ENCODE measurements around the gene PCDHGA10. TPM values are rescaled to one million over a fixed set of nuclear protein-coding genes. Genes with fewer than 3 reads are reported as not detected.
"Not testable (repeated sequence)": the region's sequence is repeated elsewhere in the genome, so short reads cannot be mapped to it uniquely, and the experiment has no call there.

The PCDHGA10 gene
- total and polyA plus RNA-seq, 7 donors = 0.27 to 3.9 (median 0.86) TPM

- Histone ChIP-seq H3K9me3 (peaks cover 11% of the 10 kb centered on the region), H3K4me3 (peak within 1 kb of the TSS; percentile 51), H3K4me1 (no peaks in the 10 kb centered on the region), H3K27me3 (ENCODE audit: insufficient read depth in 3 of 3, low read length in 2 of 3) (peaks cover 0 to 67% (median 22%) of the 10 kb centered on the region in 3 donors), H3K27ac (no peak within 1 kb of the TSS), H3K36me3 (ENCODE audit: insufficient read depth in 1 of 2, low read depth in 1 of 2) (no peaks in the 10 kb centered on the region)
- peak in 1 of 2 donors; percentile 69 for DNase-seq
- 21 to 25% (median 23%) methylated on average over 32 of the region's 32 CpGs for WGBS, 3 donors
- peak; percentile 64 to 89 (median 82) for ATAC-seq
- peak; percentile 39 for TF ChIP-seq CTCF (IDR thresholded peaks at IDR 0.05)
- intact Hi-C loops (cut with DNase I) = loop anchor here in 1 of 2 donors (2.0 kb wide), 1 partner anchor 21 kb away; no protein-coding TSS in a partner anchor
These were observed 42.6 kb upstream of the PCDHGA10 start, which contains the start of gene PCDHGB3 for GRCh38 chr5:141369994-141370848. Gene PCDHGB3, plus strand, starts transcription at chr5:141370242. Its CDS starts 153 bp downstream, at chr5:141370395.

GRCh38 chr5:141371572-141372475 is 41.0 kb upstream of the PCDHGA10 start:
- no peak for DNase-seq
- no peak overlapping the region for H3K4me3 ChIP-seq
- H3K27ac ChIP-seq = no peak overlapping the region
- peaks cover 11% of the 10 kb centered on the region for H3K9me3 ChIP-seq
- no peaks in the 10 kb centered on the region for H3K36me3 ChIP-seq (ENCODE audit: insufficient read depth in 1 of 2, low read depth in 1 of 2)
- no peaks in the 10 kb centered on the region for H3K4me1 ChIP-seq
- TF ChIP-seq CTCF (IDR thresholded peaks at IDR 0.05) = no peak
- peaks cover 0 to 52% (median 17%) of the 10 kb centered on the region in 3 donors for H3K27me3 ChIP-seq (ENCODE audit: insufficient read depth in 3 of 3, low read length in 2 of 3)
- no peak for ATAC-seq
- 38 to 42% (median 39%) methylated on average over 69 of the region's 69 CpGs for WGBS, 3 donors
- intact Hi-C loops (cut with DNase I) = no loop called here

- WGBS, 3 donors = 17 to 18% (median 17%) methylated on average over 27 of the region's 27 CpGs
- H3K4me3 ChIP-seq = peak within 1 kb of the TSS; percentile 52
- ATAC-seq (peak in 3 of 4 donors; percentile 64 to 72 (median 68)), DNase-seq (no peak)
- TF ChIP-seq CTCF (IDR thresholded peaks at IDR 0.05) = peak; percentile 36
- intact Hi-C loops (cut with DNase I) = no loop called here
- no peaks in the 10 kb centered on the region for H3K36me3 ChIP-seq (ENCODE audit: insufficient read depth in 1 of 2, low read depth in 1 of 2)
- peaks cover 16% of the 10 kb centered on the region for H3K9me3 ChIP-seq
- H3K4me1 ChIP-seq = no peaks in the 10 kb centered on the region
- H3K27ac ChIP-seq = no peak within 1 kb of the TSS
- H3K27me3 ChIP-seq (ENCODE audit: insufficient read depth in 3 of 3, low read length in 2 of 3) = peaks cover 0 to 46% (median 17%) of the 10 kb centered on the region in 3 donors
These were observed 39.0 kb upstream of the PCDHGA10 start, which contains the start of gene PCDHGA6 for GRCh38 chr5:141373673-141374317. Gene PCDHGA6, plus strand, starts transcription at chr5:141373891. Its CDS starts 193 bp downstream, at chr5:141374084.

- H3K4me1 ChIP-seq = no peaks in the 10 kb centered on the region
- 55 to 68% (median 60%) methylated on average over 14 of the region's 14 CpGs for WGBS, 3 donors
- DNase-seq = no peak
These were observed 38.2 kb upstream of the PCDHGA10 start for GRCh38 chr5:141374627-141375026.

GRCh38 chr5:141375444-141376155 is 37.2 kb upstream of the PCDHGA10 start:
- peaks cover 16% of the 10 kb centered on the region for H3K9me3 ChIP-seq
- H3K4me1 ChIP-seq; H3K27ac ChIP-seq; DNase-seq; intact Hi-C loops (cut with DNase I); H3K4me3 ChIP-seq; H3K36me3 ChIP-seq (ENCODE audit: insufficient read depth in 1 of 2, low read depth in 1 of 2); ATAC-seq: not testable (repeated sequence)
- WGBS, 3 donors = 45 to 60% (median 55%) methylated on average over 28 to 42 of the region's 48 CpGs
- peaks cover 0 to 36% (median 14%) of the 10 kb centered on the region in 3 donors for H3K27me3 ChIP-seq (ENCODE audit: insufficient read depth in 3 of 3, low read length in 2 of 3)

More at GRCh38 chr5:141374627-141375026, 38.2 kb upstream of the PCDHGA10 start:
- peak overlapping the region; percentile 52 for H3K4me3 ChIP-seq
- ATAC-seq = no peak
- TF ChIP-seq CTCF (IDR thresholded peaks at IDR 0.05) = no peak
- H3K9me3 ChIP-seq = peaks cover 16% of the 10 kb centered on the region
- H3K36me3 ChIP-seq (ENCODE audit: insufficient read depth in 1 of 2, low read depth in 1 of 2) = no peaks in the 10 kb centered on the region
- intact Hi-C loops (cut with DNase I) = no loop called here
- peaks cover 0 to 42% (median 17%) of the 10 kb centered on the region in 3 donors for H3K27me3 ChIP-seq (ENCODE audit: insufficient read depth in 3 of 3, low read length in 2 of 3)
- H3K27ac ChIP-seq = no peak overlapping the region
